Activated CD4-positive, alpha-beta T cell treated with anti-CD3 and anti-CD28 coated beads, Interleukin-2, amount 10 ng/mL, durations not matched to agents 24 days and 14 days (primary cell): ENCODE measurements around the gene EPHB4. TPM values are rescaled to one million over a fixed set of nuclear protein-coding genes. Genes with fewer than 3 reads are reported as not detected.
"Not testable (repeated sequence)": the region's sequence is repeated elsewhere in the genome, so short reads cannot be mapped to it uniquely, and the experiment has no call there.

ENCODE experiments used
- DNase-seq: peaks from one replicate; pipeline ENCODE4 v3.0.0; 2022
- H3K27ac Mint-ChIP-seq: one replicate; pipeline ENCODE4 v1.8.0; 2022; ENCODE audit warnings: mild to moderate bottlenecking, mixed read lengths
- H3K27me3 Mint-ChIP-seq: one replicate; pipeline ENCODE4 v1.8.0; 2022; ENCODE audit warnings: mixed read lengths
- H3K36me3 Mint-ChIP-seq: one replicate; pipeline ENCODE4 v1.8.0; 2022; ENCODE audit warnings: low read depth, mild to moderate bottlenecking, mixed read lengths
- H3K4me1 Mint-ChIP-seq: one replicate; pipeline ENCODE4 v1.8.0; 2021; ENCODE audit warnings: mixed read lengths
- H3K4me3 Mint-ChIP-seq: one replicate; pipeline ENCODE4 v1.8.0; 2022; ENCODE audit warnings: mild to moderate bottlenecking, moderate library complexity, mixed read lengths
- H3K9me3 Mint-ChIP-seq: one replicate; pipeline ENCODE4 v1.8.0; 2021; ENCODE audit warnings: mixed read lengths
- intact Hi-C: fragments of 100-400 bp; cut with micrococcal nuclease; formaldehyde crosslinking; loops from one replicate; pipeline ENCODE4 v1.15.1; 2023
- total RNA-seq: library from RNA; stranded (reverse); gene quantifications from 2 replicates; pipeline ENCODE4 v1.2.3, GENCODE V29; 2022

The EPHB4 gene
- total RNA-seq, 1 donor from 2014 or later, result 3.0 TPM

- H3K9me3 Mint-ChIP-seq, result no peaks in the 10 kb centered on the region
- no peak for DNase-seq
- intact Hi-C loops, result no loop called here
- H3K4me3 Mint-ChIP-seq, result no peak overlapping the region
- H3K27ac Mint-ChIP-seq, result no peak overlapping the region
- no peaks in the 10 kb centered on the region for H3K36me3 Mint-ChIP-seq
- H3K4me1 Mint-ChIP-seq, result peaks cover 10% of the 10 kb centered on the region
- H3K27me3 Mint-ChIP-seq, result peaks cover 21% of the 10 kb centered on the region
Measured at GRCh38 chr7:100822236-100823139, 4.8 kb downstream of the EPHB4 start.

GRCh38 chr7:100819586-100819985 is 7.7 kb downstream of the EPHB4 start:
- H3K9me3 Mint-ChIP-seq, result no peaks in the 10 kb centered on the region
- intact Hi-C loops, result no loop called here
- no peaks in the 10 kb centered on the region for H3K4me1 Mint-ChIP-seq
- H3K27me3 Mint-ChIP-seq, result peaks cover 3% of the 10 kb centered on the region
- H3K36me3 Mint-ChIP-seq, result no peaks in the 10 kb centered on the region
- H3K27ac Mint-ChIP-seq, result no peak overlapping the region
- H3K4me3 Mint-ChIP-seq, result no peak overlapping the region
- DNase-seq, result no peak

DNA sequence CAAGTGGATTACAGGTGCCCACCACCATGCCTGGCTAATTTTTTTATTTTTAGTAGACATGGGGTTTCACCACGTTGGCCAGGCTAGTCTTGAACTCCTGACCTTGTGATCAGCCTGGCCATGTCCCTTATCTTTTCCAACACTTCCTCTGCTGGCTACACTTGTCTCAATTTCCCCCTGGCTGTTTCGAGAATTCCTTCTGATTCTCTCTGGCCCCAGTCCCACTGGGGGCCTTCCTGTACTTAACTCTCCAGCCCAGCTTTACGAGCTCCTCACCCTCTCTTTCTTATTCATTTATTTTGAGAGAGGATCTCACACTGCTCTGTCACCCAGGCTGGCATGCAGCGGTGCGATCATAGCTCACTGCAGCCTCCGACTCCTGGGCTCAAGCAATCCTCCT is 8.5 kb downstream of the EPHB4 start:
- intact Hi-C loops, result no loop called here
- peaks cover under 1% of the 10 kb centered on the region for H3K27me3 Mint-ChIP-seq

GRCh38 chr7:100818366-100818765 is 9.0 kb downstream of the EPHB4 start:
- Mint-ChIP-seq H3K36me3 (no peaks in the 10 kb centered on the region), H3K27ac (no peak overlapping the region)

More for the DNA sequence above, 8.5 kb downstream of the EPHB4 start:
- no peak overlapping the region for H3K27ac Mint-ChIP-seq
- no peaks in the 10 kb centered on the region for H3K36me3 Mint-ChIP-seq
- H3K9me3 Mint-ChIP-seq, result no peaks in the 10 kb centered on the region
- no peaks in the 10 kb centered on the region for H3K4me1 Mint-ChIP-seq
- no peak for DNase-seq
- H3K4me3 Mint-ChIP-seq, result no peak overlapping the region

DNA sequence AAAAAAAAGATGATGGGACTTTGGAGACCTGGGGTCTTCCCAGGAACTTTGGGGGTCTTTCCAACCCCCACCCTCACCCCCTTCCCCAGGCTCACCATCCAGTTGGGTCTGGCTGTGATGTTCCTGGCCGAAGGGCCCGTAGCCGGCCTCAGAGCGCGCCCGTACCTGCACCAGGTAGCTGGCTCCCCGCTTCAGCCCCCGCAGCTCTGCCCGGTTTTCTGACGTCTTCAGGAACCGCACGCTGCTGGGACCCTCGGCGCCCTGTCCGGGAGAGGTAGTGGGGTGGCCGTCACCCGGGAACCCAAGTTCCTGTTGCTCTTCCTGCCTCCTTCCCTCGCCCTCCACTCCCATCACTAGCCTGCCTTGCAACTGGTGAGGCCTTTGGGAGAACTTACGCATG is 10.2 kb downstream of the EPHB4 start:
- intact Hi-C loops, result no loop called here
- H3K4me1 Mint-ChIP-seq, result no peaks in the 10 kb centered on the region
- H3K27me3 Mint-ChIP-seq, result no peaks in the 10 kb centered on the region

More at GRCh38 chr7:100818366-100818765, 9.0 kb downstream of the EPHB4 start:
- DNase-seq, result no peak
- Mint-ChIP-seq H3K27me3 (no peaks in the 10 kb centered on the region), H3K9me3 (no peaks in the 10 kb centered on the region), H3K4me3 (no peak overlapping the region), H3K4me1 (no peaks in the 10 kb centered on the region)
- intact Hi-C loops, result no loop called here

GRCh38 chr7:100816515-100816914 is 10.8 kb downstream of the EPHB4 start:
- not testable (repeated sequence) for H3K9me3 Mint-ChIP-seq

More for the DNA sequence above, 10.2 kb downstream of the EPHB4 start:
- Mint-ChIP-seq H3K27ac (no peak overlapping the region), H3K4me3 (no peak overlapping the region), H3K9me3 (no peaks in the 10 kb centered on the region), H3K36me3 (no peaks in the 10 kb centered on the region)
- DNase-seq, result no peak

DNA sequence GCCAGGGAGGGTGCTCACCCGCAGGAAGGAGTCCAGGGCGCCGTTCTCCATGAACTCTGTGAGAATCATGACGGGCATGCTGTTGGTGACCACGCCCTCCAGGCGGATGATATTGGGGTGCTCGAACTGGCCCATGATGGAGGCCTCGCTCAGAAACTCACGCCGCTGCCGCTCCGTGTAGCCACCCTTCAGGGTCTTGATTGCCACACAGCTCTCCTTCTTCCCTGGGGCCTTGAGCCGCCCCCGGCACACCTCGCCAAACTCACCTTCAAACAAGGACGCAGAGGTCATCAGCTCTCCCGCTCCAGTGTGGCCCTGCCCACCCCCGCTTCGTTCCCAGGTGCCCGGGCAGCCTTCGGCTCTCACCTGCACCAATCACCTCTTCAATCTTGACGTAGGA is 14.6 kb downstream of the EPHB4 start:
- intact Hi-C loops, result no loop called here
- no peak for DNase-seq
- no peaks in the 10 kb centered on the region for H3K9me3 Mint-ChIP-seq
- H3K27ac Mint-ChIP-seq, result no peak overlapping the region
- no peak overlapping the region for H3K4me3 Mint-ChIP-seq
- H3K4me1 Mint-ChIP-seq, result no peaks in the 10 kb centered on the region
- H3K27me3 Mint-ChIP-seq, result no peaks in the 10 kb centered on the region
- no peaks in the 10 kb centered on the region for H3K36me3 Mint-ChIP-seq

More at GRCh38 chr7:100816515-100816914, 10.8 kb downstream of the EPHB4 start:
- H3K27ac Mint-ChIP-seq, DNase-seq, H3K27me3 Mint-ChIP-seq, H3K36me3 Mint-ChIP-seq, H3K4me3 Mint-ChIP-seq, intact Hi-C loops, H3K4me1 Mint-ChIP-seq: not testable (repeated sequence)

GRCh38 chr7:100811480-100811879 is 15.8 kb downstream of the EPHB4 start:
- no peaks in the 10 kb centered on the region for H3K27me3 Mint-ChIP-seq
- no peaks in the 10 kb centered on the region for H3K4me1 Mint-ChIP-seq
- no peak overlapping the region for H3K4me3 Mint-ChIP-seq
- no peak overlapping the region for H3K27ac Mint-ChIP-seq
- no peak for DNase-seq
- H3K9me3 Mint-ChIP-seq, result no peaks in the 10 kb centered on the region
- H3K36me3 Mint-ChIP-seq, result no peaks in the 10 kb centered on the region
- intact Hi-C loops, result no loop called here

- DNase-seq, result no peak
- intact Hi-C loops, result no loop called here
Measured at GRCh38 chr7:100808354-100808875, 18.9 kb downstream of the EPHB4 start.

DNA sequence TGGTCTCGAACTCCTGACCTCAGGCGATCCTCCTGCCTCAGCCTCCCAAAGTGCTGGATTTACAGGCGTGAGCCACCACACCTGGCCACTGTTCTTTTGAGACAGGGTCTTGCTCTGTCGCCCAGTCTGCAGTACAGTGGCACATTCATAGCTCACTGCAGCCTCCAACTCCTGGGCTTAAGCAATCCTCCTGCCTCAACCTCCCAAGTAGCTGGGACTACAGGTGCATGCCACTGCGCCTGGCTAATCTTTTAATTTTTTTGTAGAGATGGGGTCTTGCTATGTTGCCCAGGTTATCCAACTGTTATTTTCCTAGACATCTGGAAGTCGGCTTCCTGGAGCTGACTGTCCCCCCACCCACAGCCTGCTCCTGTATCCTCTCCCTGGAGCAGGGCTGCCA is 20.4 kb downstream of the EPHB4 start:
- H3K9me3 Mint-ChIP-seq, H3K4me1 Mint-ChIP-seq, H3K27me3 Mint-ChIP-seq, H3K36me3 Mint-ChIP-seq, intact Hi-C loops, H3K27ac Mint-ChIP-seq, DNase-seq, H3K4me3 Mint-ChIP-seq: not testable (repeated sequence)

More at GRCh38 chr7:100808354-100808875, 18.9 kb downstream of the EPHB4 start:
- peaks cover 5% of the 10 kb centered on the region for H3K4me1 Mint-ChIP-seq
- no peak overlapping the region for H3K4me3 Mint-ChIP-seq
- H3K9me3 Mint-ChIP-seq, result no peaks in the 10 kb centered on the region
- H3K27ac Mint-ChIP-seq, result no peak overlapping the region
- no peaks in the 10 kb centered on the region for H3K36me3 Mint-ChIP-seq
- H3K27me3 Mint-ChIP-seq, result no peaks in the 10 kb centered on the region

DNA sequence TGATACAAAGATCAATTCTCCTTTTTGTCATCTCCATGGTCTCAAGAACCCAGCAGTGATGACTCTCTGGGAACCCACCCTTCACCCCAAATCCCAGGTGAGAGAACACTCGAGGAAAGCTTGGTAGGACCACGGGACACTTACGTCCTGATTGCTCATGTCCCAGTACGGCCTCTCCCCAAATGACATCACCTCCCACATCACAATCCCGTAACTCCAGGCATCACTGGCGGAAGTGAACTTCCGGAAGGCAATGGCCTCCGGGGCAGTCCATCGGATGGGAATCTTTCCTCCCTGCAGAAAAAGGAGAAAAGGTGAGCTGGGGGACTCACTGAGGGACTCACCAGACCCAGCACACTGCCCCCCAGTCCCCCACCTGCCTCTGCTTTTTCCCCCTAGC is 21.0 kb downstream of the EPHB4 start:
- Mint-ChIP-seq H3K36me3 (no peaks in the 10 kb centered on the region), H3K4me3 (no peak overlapping the region), H3K9me3 (no peaks in the 10 kb centered on the region), H3K27me3 (no peaks in the 10 kb centered on the region), H3K27ac (no peak overlapping the region), H3K4me1 (peaks cover 8% of the 10 kb centered on the region)
- DNase-seq, result no peak
- intact Hi-C loops, result no loop called here

DNA sequence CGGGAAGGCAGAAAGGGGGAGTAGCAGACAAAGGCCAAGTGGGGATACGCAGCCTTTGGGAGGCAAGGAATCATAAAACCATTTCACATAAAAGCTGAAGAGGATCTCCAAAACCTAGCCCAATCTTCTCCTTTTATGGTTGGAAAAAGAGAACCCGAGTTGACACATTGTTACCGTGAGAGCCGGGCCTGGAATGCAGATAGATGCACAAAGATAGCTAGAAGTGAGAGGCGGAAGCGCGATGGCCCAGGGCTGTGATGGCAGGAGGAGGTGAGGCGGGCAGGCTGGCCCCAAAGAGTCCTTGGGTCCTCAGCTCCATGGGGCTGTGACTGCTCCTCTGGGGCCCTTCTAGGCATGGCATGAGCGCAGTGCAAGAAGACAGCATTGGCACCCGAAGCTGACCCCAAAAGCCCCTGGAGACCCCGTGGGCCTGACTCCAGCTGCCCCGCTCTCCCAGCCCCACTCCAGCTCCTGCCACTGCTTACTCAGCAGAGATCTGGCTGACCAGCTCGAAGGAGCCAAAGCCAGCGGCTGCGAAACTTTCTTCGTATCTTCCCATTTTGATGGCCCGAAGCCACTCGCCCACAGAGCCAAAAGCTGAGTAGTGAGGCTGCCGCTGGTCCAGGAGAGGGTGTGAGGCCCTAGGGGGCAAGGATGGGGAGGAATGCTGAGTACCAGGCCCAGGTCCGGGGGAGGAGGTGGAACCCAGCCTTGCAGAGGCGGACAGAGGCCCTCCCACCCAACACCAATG is 22.5 kb downstream of the EPHB4 start:
- DNase-seq, result no peak
- Mint-ChIP-seq H3K27me3 (no peaks in the 10 kb centered on the region), H3K27ac (no peak overlapping the region), H3K9me3 (no peaks in the 10 kb centered on the region), H3K4me3 (no peak overlapping the region), H3K36me3 (no peaks in the 10 kb centered on the region), H3K4me1 (peaks cover 8% of the 10 kb centered on the region)
- intact Hi-C loops, result no loop called here

GRCh38 chr7:100803398-100804161 is 23.7 kb downstream of the EPHB4 start:
- Mint-ChIP-seq H3K27me3 (no peaks in the 10 kb centered on the region), H3K27ac (no peak overlapping the region), H3K4me3 (no peak overlapping the region), H3K9me3 (no peaks in the 10 kb centered on the region), H3K36me3 (no peaks in the 10 kb centered on the region), H3K4me1 (peaks cover 8% of the 10 kb centered on the region)
- peak; percentile 86 for DNase-seq
- intact Hi-C loops, result no loop called here
